ENCODE measurements around the gene KCNN2. TPM values are rescaled to one million over a fixed set of nuclear protein-coding genes. Genes with fewer than 3 reads are reported as not detected.

Gene KCNN2
- total RNA-seq, 1 experiment from 2014 or later: not detected

GRCh38 chr5:114391321-114391720, 29.5 kb downstream of the KCNN2 start:
- H2AFZ ChIP-seq: no peak overlapping the region
- H3K4me2 ChIP-seq: no peak overlapping the region
- no peaks in the 10 kb centered on the region for H3K36me3 ChIP-seq (ENCODE audit: low read depth)
- intact Hi-C loops (cut with micrococcal nuclease; ENCODE audit: unreplicated experiment): no loop called here
- DNase-seq: no peak
- no peaks in the 10 kb centered on the region for H3K9me3 ChIP-seq (ENCODE audit: insufficient read depth, low read depth)
- POLR2A ChIA-PET (ENCODE audit: unreplicated experiment): no interaction called here
- CTCF ChIA-PET: no interaction called here
- no peaks in the 10 kb centered on the region for H3F3A ChIP-seq (ENCODE audit: insufficient read depth, low read depth)
- H3K27ac ChIP-seq: no peak overlapping the region
- no peaks in the 10 kb centered on the region for H3K4me1 ChIP-seq (replicated peaks; ENCODE audit: insufficient read depth)
- H3K27me3 ChIP-seq (ENCODE audit: insufficient read depth, low read depth): peaks cover 12% of the 10 kb centered on the region; the same call in 1 of the 2 replicates
- no peak overlapping the region for H3K4me3 ChIP-seq
- no peaks in the 10 kb centered on the region for H4K20me1 ChIP-seq (ENCODE audit: insufficient read depth)
- BruUV-seq (replicated peaks): no TSS peak
- no peak for TF ChIP-seq EZH2 (IDR thresholded peaks at IDR 0.05; ENCODE audit: low read depth)
- no peak for TF ChIP-seq CTCF (conservative IDR thresholded peaks at IDR 0.05)
- H3K79me2 ChIP-seq (ENCODE audit: low read depth): no peaks in the 10 kb centered on the region
- H3K9me2 ChIP-seq (ENCODE audit: insufficient read depth): no peaks in the 10 kb centered on the region

- Histone ChIP-seq H3K79me2 (ENCODE audit: low read depth) (no peaks in the 10 kb centered on the region), H3K9me2 (ENCODE audit: insufficient read depth) (no peaks in the 10 kb centered on the region), H3F3A (ENCODE audit: insufficient read depth, low read depth) (no peaks in the 10 kb centered on the region), H3K4me3 (no peak overlapping the region), H3K27ac (no peak overlapping the region), H3K9me3 (ENCODE audit: insufficient read depth, low read depth) (no peaks in the 10 kb centered on the region), H4K20me1 (ENCODE audit: insufficient read depth) (no peaks in the 10 kb centered on the region), H3K4me1 (replicated peaks; ENCODE audit: insufficient read depth) (no peaks in the 10 kb centered on the region), H3K4me2 (no peak overlapping the region), H3K27me3 (ENCODE audit: insufficient read depth, low read depth) (peaks cover 8% of the 10 kb centered on the region; the same call in 1 of the 2 replicates), H3K36me3 (ENCODE audit: low read depth) (no peaks in the 10 kb centered on the region), H2AFZ (no peak overlapping the region)
- BruUV-seq (replicated peaks): no TSS peak
- ChIA-PET POLR2A (ENCODE audit: unreplicated experiment) (no interaction called here), CTCF (no interaction called here)
- DNase-seq: no peak
- intact Hi-C loops (cut with micrococcal nuclease; ENCODE audit: unreplicated experiment): no loop called here
- TF ChIP-seq CTCF (conservative IDR thresholded peaks at IDR 0.05) (no peak), EZH2 (IDR thresholded peaks at IDR 0.05; ENCODE audit: low read depth) (no peak)
Measured at GRCh38 chr5:114393159-114393558, 31.3 kb downstream of the KCNN2 start.

- no peaks in the 10 kb centered on the region for H3F3A ChIP-seq (ENCODE audit: insufficient read depth, low read depth)
- intact Hi-C loops (cut with micrococcal nuclease; ENCODE audit: unreplicated experiment): no loop called here
- H3K79me2 ChIP-seq (ENCODE audit: low read depth): no peaks in the 10 kb centered on the region
- POLR2A ChIA-PET (ENCODE audit: unreplicated experiment): no interaction called here
- no peaks in the 10 kb centered on the region for H4K20me1 ChIP-seq (ENCODE audit: insufficient read depth)
- H3K9me3 ChIP-seq (ENCODE audit: insufficient read depth, low read depth): no peaks in the 10 kb centered on the region
- H3K9me2 ChIP-seq (ENCODE audit: insufficient read depth): no peaks in the 10 kb centered on the region
- peaks cover 24% of the 10 kb centered on the region; the same call in 1 of the 2 replicates for H3K27me3 ChIP-seq (ENCODE audit: insufficient read depth, low read depth)
- no TSS peak for BruUV-seq (replicated peaks)
- no peak overlapping the region for H2AFZ ChIP-seq
- no peak overlapping the region for H3K27ac ChIP-seq
- CTCF ChIA-PET: no interaction called here
- no peak overlapping the region for H3K4me2 ChIP-seq
- no peaks in the 10 kb centered on the region for H3K4me1 ChIP-seq (replicated peaks; ENCODE audit: insufficient read depth)
- H3K4me3 ChIP-seq: no peak overlapping the region
- DNase-seq: no peak
- TF ChIP-seq EZH2 (IDR thresholded peaks at IDR 0.05; ENCODE audit: low read depth) (no peak), CTCF (conservative IDR thresholded peaks at IDR 0.05) (no peak)
- no peaks in the 10 kb centered on the region for H3K36me3 ChIP-seq (ENCODE audit: low read depth)
Measured at GRCh38 chr5:114402206-114402605, 40.3 kb downstream of the KCNN2 start.

Data from PC-9 (cell line).